ENCODE measurements around the gene UTP14C. TPM values are rescaled to one million over a fixed set of nuclear protein-coding genes. Genes with fewer than 3 reads are reported as not detected.
"Not testable (repeated sequence)": the region's sequence is repeated elsewhere in the genome, so short reads cannot be mapped to it uniquely, and the experiment has no call there.

Gene UTP14C
- total RNA-seq, 1 donor from 2014 or later = 18.4 TPM

DNA sequence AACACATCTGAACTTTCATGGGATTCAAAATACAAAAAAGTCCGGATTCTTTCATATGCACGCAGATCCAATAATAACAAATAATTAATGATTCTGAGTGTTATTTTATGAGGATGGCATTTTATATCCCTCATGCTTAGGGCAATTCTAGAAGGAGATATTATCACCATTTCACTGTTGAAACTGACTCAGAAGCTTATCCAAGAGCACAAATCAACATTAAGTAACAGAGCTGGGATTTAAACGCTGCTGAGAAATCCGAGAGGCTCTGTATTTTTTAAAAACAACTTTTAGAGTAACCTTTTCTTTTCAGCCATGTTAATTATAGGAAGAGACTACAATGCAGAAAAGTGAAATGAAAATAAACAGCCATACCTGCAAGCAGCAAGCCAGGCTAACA, 43.6 kb upstream of the UTP14C start:
- Histone ChIP-seq H3K27me3 (ENCODE audit: low read depth) (no peaks in the 10 kb centered on the region), H3K36me3 (no peaks in the 10 kb centered on the region), H3K4me3 (no peak overlapping the region), H3K4me1 (no peaks in the 10 kb centered on the region), H3K9me3 (no peaks in the 10 kb centered on the region), H3K27ac (no peak overlapping the region)
- DNase-seq = no peak
- intact Hi-C loops (cut with DNase I) = no loop called here
- no peak for ATAC-seq
- TF ChIP-seq, protein P1, sequence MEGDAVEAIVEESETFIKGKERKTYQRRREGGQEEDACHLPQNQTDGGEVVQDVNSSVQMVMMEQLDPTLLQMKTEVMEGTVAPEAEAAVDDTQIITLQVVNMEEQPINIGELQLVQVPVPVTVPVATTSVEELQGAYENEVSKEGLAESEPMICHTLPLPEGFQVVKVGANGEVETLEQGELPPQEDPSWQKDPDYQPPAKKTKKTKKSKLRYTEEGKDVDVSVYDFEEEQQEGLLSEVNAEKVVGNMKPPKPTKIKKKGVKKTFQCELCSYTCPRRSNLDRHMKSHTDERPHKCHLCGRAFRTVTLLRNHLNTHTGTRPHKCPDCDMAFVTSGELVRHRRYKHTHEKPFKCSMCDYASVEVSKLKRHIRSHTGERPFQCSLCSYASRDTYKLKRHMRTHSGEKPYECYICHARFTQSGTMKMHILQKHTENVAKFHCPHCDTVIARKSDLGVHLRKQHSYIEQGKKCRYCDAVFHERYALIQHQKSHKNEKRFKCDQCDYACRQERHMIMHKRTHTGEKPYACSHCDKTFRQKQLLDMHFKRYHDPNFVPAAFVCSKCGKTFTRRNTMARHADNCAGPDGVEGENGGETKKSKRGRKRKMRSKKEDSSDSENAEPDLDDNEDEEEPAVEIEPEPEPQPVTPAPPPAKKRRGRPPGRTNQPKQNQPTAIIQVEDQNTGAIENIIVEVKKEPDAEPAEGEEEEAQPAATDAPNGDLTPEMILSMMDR (IDR thresholded peaks at IDR 0.05) = no peak

DNA sequence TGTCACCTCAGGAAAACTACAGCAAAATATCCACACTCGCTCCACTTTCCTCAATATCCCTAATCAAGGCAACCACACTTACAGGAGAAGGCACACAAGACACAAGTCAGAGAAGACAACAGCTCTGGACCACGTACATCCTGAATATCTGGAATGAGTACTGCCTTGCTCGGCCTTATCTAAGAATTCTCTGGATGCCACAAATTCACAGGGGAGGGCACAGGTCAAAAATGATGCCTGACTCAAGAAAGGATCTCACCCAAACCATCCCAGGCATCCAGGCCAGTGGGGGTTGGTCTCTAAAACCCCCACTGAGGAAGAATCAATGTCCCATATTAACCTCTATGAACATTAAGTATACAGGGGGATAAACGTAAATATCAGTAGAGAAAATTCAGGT, 43.1 kb upstream of the UTP14C start:
- ATAC-seq = no peak
- intact Hi-C loops (cut with DNase I) = no loop called here
- TF ChIP-seq, protein P1 (IDR thresholded peaks at IDR 0.05) = no peak

DNA sequence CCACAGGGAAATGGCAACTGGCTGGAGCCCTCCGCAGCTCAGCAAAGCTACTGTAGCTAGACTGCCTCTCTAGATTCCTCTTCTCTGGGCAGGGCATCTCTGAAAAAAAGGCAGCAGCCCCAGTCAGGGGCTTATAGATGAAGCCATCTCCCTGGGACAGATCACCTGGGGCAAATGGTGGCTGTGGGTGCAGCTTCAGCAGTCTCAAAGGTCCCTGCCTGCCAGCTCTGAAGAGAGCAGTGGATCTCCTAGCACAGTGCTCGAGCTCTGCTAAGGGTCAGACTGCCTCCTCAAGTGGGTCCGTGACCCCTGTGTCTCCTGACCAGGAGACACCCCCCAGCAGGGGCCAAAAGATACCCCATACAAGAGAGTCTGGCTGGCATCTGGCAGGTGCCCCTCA, 41.2 kb upstream of the UTP14C start:
- DNase-seq; H3K27ac ChIP-seq; H3K36me3 ChIP-seq; H3K9me3 ChIP-seq; H3K4me1 ChIP-seq; ATAC-seq; intact Hi-C loops (cut with DNase I); H3K27me3 ChIP-seq (ENCODE audit: low read depth); H3K4me3 ChIP-seq: not testable (repeated sequence)

More for the DNA sequence above, 43.1 kb upstream of the UTP14C start:
- no peaks in the 10 kb centered on the region for H3K9me3 ChIP-seq
- DNase-seq = no peak
- no peaks in the 10 kb centered on the region for H3K36me3 ChIP-seq
- no peaks in the 10 kb centered on the region for H3K27me3 ChIP-seq (ENCODE audit: low read depth)
- no peaks in the 10 kb centered on the region for H3K4me1 ChIP-seq
- no peak overlapping the region for H3K4me3 ChIP-seq
- H3K27ac ChIP-seq = no peak overlapping the region

DNA sequence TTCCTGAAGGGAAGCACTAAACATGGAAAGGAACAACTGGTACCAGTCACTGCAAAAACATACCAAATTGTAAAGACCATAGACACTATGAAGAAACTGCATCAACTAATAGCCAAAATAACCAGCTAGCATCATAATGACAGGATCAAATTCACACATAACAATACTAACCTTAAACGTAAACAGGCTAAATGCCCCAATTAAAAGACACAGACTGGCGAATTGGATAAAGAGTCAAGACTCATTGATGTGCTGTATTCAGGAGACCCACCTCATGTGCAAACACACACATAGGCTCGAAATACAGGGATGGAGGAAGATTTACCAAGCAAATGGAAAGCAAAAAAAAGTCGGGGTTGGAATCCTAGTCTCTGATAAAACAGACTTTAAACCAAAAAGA, 39.6 kb upstream of the UTP14C start:
- H3K9me3 ChIP-seq; intact Hi-C loops (cut with DNase I); H3K27ac ChIP-seq; H3K4me3 ChIP-seq; DNase-seq; H3K36me3 ChIP-seq; H3K4me1 ChIP-seq; ATAC-seq; H3K27me3 ChIP-seq (ENCODE audit: low read depth): not testable (repeated sequence)

DNA sequence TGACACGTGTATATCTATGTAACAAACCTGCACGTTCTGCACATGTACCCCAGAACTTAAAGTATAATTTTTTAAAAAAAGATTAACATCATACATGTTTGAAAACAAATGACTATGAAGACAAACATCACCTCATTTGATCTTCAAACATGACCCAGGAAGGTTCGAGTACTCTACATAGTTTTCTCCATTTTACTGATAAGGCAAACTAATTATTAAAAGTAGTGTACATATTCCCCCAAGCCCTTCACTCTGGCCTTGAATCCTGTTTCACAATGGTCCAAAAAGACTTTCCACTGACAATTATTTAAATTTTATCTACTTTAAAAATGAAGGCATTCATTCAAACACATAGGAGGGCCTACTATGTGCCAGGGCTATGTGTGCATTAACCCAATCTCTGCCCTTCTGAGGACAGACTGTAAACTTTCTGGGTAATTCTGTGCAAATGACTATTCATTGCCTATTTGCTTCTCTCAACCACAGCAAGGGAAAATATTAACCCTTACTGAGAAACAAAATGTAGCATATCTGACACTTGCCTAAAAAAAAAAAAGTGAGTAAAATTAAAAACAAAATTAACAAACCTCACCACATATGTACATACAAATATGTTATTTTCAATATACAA, 35.4 kb upstream of the UTP14C start:
- no peaks in the 10 kb centered on the region for H3K36me3 ChIP-seq
- DNase-seq (no peak), ATAC-seq (no peak)
- TF ChIP-seq, protein P1 (IDR thresholded peaks at IDR 0.05) = no peak
- no peak overlapping the region for H3K27ac ChIP-seq
- H3K27me3 ChIP-seq (ENCODE audit: low read depth) = no peaks in the 10 kb centered on the region
- no peak overlapping the region for H3K4me3 ChIP-seq
- no peaks in the 10 kb centered on the region for H3K9me3 ChIP-seq
- intact Hi-C loops (cut with DNase I) = no loop called here
- no peaks in the 10 kb centered on the region for H3K4me1 ChIP-seq

DNA sequence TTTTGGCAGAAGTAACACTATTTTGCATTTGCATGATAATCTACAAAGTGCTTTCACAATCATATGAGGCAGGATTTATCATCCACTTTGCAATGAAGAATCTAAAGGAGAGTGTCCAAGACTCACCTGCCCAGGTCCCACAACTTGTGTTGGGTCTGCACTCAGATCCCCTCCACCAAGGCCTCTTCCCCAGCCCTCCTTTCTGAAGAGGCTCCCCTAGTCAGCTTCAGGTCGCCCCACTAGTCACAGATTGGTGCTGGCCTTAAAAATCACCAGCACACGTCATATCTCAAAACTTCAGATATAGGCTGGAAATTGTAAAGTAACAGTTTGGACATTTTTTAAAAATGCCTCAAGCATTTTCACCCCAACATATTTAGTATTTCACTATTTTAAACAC, 30.8 kb upstream of the UTP14C start:
- peaks cover 21% of the 10 kb centered on the region for H3K4me1 ChIP-seq
- TF ChIP-seq, protein P1 (IDR thresholded peaks at IDR 0.05) = no peak
- intact Hi-C loops (cut with DNase I) = loop anchor here (10.0 kb wide), 1 partner anchor 131 kb away; the partner anchor contains the start of gene NEK5
- no peak for ATAC-seq
- no peaks in the 10 kb centered on the region for H3K27me3 ChIP-seq (ENCODE audit: low read depth)
- no peak overlapping the region for H3K4me3 ChIP-seq
- no peaks in the 10 kb centered on the region for H3K9me3 ChIP-seq
- DNase-seq = no peak
- no peak overlapping the region for H3K27ac ChIP-seq
- H3K36me3 ChIP-seq = no peaks in the 10 kb centered on the region

Data from lower lobe of right lung (tissue), 2 donors.